SK-N-SH treated with all-trans-retinoic acid at 6 μM for 48 hours (cell line): ENCODE results near the gene F7.

Experiments
- ATAC-seq: fragments of 200-7000 bp; cut with Tn5 transposase; 3 replicates; pipeline ENCODE4 v1.9.1; 2020; ENCODE audit warnings: mild to moderate bottlenecking, moderate library complexity
- ARNTL ChIP-seq: fragments of 450-650 bp; formaldehyde crosslinking; IDR thresholded peaks from 2 replicates; pipeline ENCODE4 v1.5.0; 2020; ENCODE audit warnings: low read depth, mild to moderate bottlenecking, moderate library complexity, borderline replicate concordance
- CSDC2 ChIP-seq: fragments of 250-450 bp; sonication (Bioruptor Pico); IDR thresholded peaks from 2 replicates; pipeline ENCODE4 v1.5.0; 2020; ENCODE audit warnings: mild to moderate bottlenecking, moderate library complexity
- ESRRG ChIP-seq: fragments of 250-450 bp; sonication (Bioruptor Pico); IDR thresholded peaks from 2 replicates; pipeline ENCODE4 v1.6.1; 2021; ENCODE audit warnings: mild to moderate bottlenecking
- GLIS3 ChIP-seq: fragments of 250-450 bp; sonication (Bioruptor Pico); IDR thresholded peaks from 2 replicates; pipeline ENCODE4 v1.5.0; 2020; ENCODE audit warnings: mild to moderate bottlenecking, moderate library complexity
- ISL1 ChIP-seq: fragments of 250-450 bp; sonication (Bioruptor Pico); IDR thresholded peaks from 2 replicates; pipeline ENCODE4 v2.1.2; 2022; ENCODE audit warnings: mild to moderate bottlenecking, moderate library complexity
- OSR1 ChIP-seq: fragments of 250-450 bp; sonication (Bioruptor Pico); IDR thresholded peaks from 2 replicates; pipeline ENCODE4 v1.8.0; 2022; ENCODE audit warnings: moderate library complexity, mild to moderate bottlenecking, inconsistent platforms
- PPARA ChIP-seq: fragments of 250-450 bp; sonication (Bioruptor Pico); IDR thresholded peaks from 2 replicates; pipeline ENCODE4 v1.5.0; 2020; ENCODE audit warnings: mild to moderate bottlenecking, borderline replicate concordance
- RARB ChIP-seq: fragments of 250-450 bp; sonication (Bioruptor Pico); IDR thresholded peaks from 2 replicates; pipeline ENCODE4 v1.8.0; 2021; ENCODE audit warnings: mild to moderate bottlenecking, moderate library complexity
- SNAI2 ChIP-seq: fragments of 250-450 bp; sonication (Bioruptor Pico); IDR thresholded peaks from 2 replicates; pipeline ENCODE4 v1.5.0; 2020; ENCODE audit warnings: mild to moderate bottlenecking, moderate library complexity
- TCF4 ChIP-seq: fragments of 250-450 bp; sonication (Bioruptor Pico); IDR thresholded peaks from 2 replicates; pipeline ENCODE4 v1.8.0; 2021; ENCODE audit warnings: mild to moderate bottlenecking, moderate library complexity, borderline replicate concordance
- TOX ChIP-seq: fragments of 250-450 bp; sonication (Bioruptor Pico); IDR thresholded peaks from 2 replicates; pipeline ENCODE4 v1.8.0; 2021; ENCODE audit warnings: mild to moderate bottlenecking, moderate library complexity, borderline replicate concordance
- ZC3H10 ChIP-seq: fragments of 250-450 bp; sonication (Bioruptor Pico); IDR thresholded peaks from 2 replicates; pipeline ENCODE4 v1.5.1; 2021; ENCODE audit warnings: mild to moderate bottlenecking, moderate library complexity
- ZFP30 ChIP-seq: fragments of 450-650 bp; formaldehyde crosslinking; IDR thresholded peaks from 2 replicates; pipeline ENCODE4 v1.5.0; 2022; ENCODE audit warnings: mild to moderate bottlenecking, moderate library complexity
- ZNF565 ChIP-seq: fragments of 450-650 bp; formaldehyde crosslinking; conservative IDR thresholded peaks from 2 replicates; pipeline ENCODE4 v1.5.0; 2020; ENCODE audit warnings: low read depth, mild to moderate bottlenecking, moderate library complexity
- ZNF70 ChIP-seq: fragments of 450-650 bp; formaldehyde crosslinking; IDR thresholded peaks from 2 replicates; pipeline ENCODE4 v1.5.0; 2020; ENCODE audit warnings: mild to moderate bottlenecking, moderate library complexity
- TF ChIP-seq, protein P1 (sequence below): fragments of 250-450 bp; sonication (Bioruptor Pico); IDR thresholded peaks from 2 replicates; pipeline ENCODE4 v1.5.0; 2020; ENCODE audit warnings: mild to moderate bottlenecking, moderate library complexity
- TF ChIP-seq, protein P2 (sequence below): fragments of 250-450 bp; sonication (Bioruptor Pico); IDR thresholded peaks from 2 replicates; pipeline ENCODE4 v1.8.0; 2020; ENCODE audit warnings: mild to moderate bottlenecking, moderate library complexity, borderline replicate concordance
- TF ChIP-seq, protein P3 (sequence below): fragments of 250-450 bp; sonication (Bioruptor Pico); IDR thresholded peaks from 2 replicates; pipeline ENCODE4 v1.5.1; 2020; ENCODE audit warnings: low read depth, mild to moderate bottlenecking, moderate library complexity
- TF ChIP-seq, protein P4 (sequence below): fragments of 250-450 bp; sonication (Bioruptor Pico); IDR thresholded peaks from 2 replicates; pipeline ENCODE4 v1.5.1; 2021; ENCODE audit warnings: mild to moderate bottlenecking, moderate library complexity
- TF ChIP-seq, protein P5 (sequence below): fragments of 250-450 bp; sonication (Bioruptor Pico); IDR thresholded peaks from 2 replicates; pipeline ENCODE4 v1.8.0; 2021; ENCODE audit warnings: low read depth, mild to moderate bottlenecking, moderate library complexity, borderline replicate concordance

The F7 gene

DNA sequence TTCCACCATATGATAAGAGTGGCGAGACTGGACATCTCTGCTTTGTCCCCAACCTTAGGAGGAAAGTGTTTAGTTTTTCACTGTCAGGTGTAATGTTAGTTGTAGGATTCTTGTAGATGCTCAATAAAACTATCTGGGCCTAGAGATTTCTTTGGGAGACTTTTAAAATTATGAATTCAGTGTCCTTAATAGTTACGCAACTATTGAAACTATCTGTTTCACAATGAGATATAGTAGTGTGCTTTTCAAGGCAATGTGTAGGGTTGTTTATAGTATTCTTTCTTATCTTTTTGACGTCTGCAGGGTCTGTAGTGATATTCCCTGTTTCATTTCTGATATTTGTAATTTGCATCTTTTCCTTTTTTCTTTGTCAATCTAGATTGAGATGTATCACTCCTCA is 33.2 kb upstream of the F7 start:
- TF ChIP-seq, protein P1, sequence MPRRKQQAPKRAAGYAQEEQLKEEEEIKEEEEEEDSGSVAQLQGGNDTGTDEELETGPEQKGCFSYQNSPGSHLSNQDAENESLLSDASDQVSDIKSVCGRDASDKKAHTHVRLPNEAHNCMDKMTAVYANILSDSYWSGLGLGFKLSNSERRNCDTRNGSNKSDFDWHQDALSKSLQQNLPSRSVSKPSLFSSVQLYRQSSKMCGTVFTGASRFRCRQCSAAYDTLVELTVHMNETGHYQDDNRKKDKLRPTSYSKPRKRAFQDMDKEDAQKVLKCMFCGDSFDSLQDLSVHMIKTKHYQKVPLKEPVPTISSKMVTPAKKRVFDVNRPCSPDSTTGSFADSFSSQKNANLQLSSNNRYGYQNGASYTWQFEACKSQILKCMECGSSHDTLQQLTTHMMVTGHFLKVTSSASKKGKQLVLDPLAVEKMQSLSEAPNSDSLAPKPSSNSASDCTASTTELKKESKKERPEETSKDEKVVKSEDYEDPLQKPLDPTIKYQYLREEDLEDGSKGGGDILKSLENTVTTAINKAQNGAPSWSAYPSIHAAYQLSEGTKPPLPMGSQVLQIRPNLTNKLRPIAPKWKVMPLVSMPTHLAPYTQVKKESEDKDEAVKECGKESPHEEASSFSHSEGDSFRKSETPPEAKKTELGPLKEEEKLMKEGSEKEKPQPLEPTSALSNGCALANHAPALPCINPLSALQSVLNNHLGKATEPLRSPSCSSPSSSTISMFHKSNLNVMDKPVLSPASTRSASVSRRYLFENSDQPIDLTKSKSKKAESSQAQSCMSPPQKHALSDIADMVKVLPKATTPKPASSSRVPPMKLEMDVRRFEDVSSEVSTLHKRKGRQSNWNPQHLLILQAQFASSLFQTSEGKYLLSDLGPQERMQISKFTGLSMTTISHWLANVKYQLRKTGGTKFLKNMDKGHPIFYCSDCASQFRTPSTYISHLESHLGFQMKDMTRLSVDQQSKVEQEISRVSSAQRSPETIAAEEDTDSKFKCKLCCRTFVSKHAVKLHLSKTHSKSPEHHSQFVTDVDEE (CRISPR knock-in tag) = no peak
- TF ChIP-seq ISL1 (CRISPR knock-in tag) = no peak
- TF ChIP-seq, protein P2, sequence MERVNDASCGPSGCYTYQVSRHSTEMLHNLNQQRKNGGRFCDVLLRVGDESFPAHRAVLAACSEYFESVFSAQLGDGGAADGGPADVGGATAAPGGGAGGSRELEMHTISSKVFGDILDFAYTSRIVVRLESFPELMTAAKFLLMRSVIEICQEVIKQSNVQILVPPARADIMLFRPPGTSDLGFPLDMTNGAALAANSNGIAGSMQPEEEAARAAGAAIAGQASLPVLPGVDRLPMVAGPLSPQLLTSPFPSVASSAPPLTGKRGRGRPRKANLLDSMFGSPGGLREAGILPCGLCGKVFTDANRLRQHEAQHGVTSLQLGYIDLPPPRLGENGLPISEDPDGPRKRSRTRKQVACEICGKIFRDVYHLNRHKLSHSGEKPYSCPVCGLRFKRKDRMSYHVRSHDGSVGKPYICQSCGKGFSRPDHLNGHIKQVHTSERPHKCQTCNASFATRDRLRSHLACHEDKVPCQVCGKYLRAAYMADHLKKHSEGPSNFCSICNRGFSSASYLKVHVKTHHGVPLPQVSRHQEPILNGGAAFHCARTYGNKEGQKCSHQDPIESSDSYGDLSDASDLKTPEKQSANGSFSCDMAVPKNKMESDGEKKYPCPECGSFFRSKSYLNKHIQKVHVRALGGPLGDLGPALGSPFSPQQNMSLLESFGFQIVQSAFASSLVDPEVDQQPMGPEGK (CRISPR knock-in tag) = no peak
- no peak for TF ChIP-seq RARB (CRISPR knock-in tag)
- ATAC-seq = no peak

DNA sequence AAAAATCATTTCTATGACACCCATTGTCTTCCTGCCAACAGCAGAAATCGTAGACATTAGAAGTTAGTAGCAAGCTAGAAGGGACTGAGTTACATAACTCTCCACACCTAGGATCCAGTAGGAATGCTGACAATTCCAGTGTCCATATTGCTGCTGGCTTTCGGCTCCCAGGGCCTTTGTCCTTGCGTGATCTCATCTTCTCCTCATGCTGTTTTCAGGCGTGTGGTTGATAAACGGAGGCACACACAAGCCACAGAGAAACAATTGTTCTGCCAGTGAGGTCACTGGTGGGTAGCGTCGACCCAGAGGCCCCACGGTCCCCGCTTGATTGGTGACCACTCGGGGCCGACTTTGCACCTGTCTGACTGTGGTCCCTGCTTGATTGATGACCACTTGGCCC is 31.6 kb upstream of the F7 start:
- TF ChIP-seq, protein P3, sequence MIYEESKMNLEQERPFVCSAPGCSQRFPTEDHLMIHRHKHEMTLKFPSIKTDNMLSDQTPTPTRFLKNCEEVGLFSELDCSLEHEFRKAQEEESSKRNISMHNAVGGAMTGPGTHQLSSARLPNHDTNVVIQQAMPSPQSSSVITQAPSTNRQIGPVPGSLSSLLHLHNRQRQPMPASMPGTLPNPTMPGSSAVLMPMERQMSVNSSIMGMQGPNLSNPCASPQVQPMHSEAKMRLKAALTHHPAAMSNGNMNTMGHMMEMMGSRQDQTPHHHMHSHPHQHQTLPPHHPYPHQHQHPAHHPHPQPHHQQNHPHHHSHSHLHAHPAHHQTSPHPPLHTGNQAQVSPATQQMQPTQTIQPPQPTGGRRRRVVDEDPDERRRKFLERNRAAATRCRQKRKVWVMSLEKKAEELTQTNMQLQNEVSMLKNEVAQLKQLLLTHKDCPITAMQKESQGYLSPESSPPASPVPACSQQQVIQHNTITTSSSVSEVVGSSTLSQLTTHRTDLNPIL (CRISPR knock-in tag) = no peak
- TF ChIP-seq GLIS3 (no peak), ZC3H10 (CRISPR knock-in tag) (no peak), ZNF565 (CRISPR knock-in tag) (no peak), SNAI2 (CRISPR knock-in tag) (no peak)
- TF ChIP-seq, protein P4, sequence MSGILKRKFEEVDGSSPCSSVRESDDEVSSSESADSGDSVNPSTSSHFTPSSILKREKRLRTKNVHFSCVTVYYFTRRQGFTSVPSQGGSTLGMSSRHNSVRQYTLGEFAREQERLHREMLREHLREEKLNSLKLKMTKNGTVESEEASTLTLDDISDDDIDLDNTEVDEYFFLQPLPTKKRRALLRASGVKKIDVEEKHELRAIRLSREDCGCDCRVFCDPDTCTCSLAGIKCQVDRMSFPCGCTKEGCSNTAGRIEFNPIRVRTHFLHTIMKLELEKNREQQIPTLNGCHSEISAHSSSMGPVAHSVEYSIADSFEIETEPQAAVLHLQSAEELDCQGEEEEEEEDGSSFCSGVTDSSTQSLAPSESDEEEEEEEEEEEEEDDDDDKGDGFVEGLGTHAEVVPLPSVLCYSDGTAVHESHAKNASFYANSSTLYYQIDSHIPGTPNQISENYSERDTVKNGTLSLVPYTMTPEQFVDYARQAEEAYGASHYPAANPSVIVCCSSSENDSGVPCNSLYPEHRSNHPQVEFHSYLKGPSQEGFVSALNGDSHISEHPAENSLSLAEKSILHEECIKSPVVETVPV (CRISPR knock-in tag) = no peak
- no peak for ATAC-seq

DNA sequence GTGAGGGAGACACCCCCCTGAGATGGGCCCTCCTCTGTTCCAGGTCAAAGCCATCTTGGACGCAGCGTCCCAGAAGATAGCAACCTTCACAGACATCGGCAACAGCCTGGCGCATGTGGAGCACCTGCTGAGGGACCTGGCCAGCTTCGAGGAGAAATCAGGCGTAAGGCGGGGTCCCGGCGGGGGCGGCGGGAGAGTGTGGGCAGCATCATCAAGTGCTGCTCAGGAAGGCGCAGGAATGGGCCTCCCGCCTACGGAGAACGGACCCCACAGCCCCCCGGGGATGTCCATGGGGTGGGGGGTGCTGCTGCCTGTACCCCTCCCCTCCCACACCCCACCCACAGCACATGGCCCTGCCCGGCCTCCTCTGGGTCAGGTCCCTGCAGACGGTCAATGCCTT is 31.2 kb upstream of the F7 start:
- no peak for TF ChIP-seq TOX (CRISPR knock-in tag)
- no peak for TF ChIP-seq ARNTL (CRISPR knock-in tag)
- TF ChIP-seq, protein P5, sequence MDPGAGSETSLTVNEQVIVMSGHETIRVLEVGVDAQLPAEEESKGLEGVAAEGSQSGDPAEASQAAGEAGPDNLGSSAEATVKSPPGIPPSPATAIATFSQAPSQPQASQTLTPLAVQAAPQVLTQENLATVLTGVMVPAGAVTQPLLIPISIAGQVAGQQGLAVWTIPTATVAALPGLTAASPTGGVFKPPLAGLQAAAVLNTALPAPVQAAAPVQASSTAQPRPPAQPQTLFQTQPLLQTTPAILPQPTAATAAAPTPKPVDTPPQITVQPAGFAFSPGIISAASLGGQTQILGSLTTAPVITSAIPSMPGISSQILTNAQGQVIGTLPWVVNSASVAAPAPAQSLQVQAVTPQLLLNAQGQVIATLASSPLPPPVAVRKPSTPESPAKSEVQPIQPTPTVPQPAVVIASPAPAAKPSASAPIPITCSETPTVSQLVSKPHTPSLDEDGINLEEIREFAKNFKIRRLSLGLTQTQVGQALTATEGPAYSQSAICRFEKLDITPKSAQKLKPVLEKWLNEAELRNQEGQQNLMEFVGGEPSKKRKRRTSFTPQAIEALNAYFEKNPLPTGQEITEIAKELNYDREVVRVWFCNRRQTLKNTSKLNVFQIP (CRISPR knock-in tag) = no peak
- no peak for TF ChIP-seq OSR1 (CRISPR knock-in tag)
- TF ChIP-seq TCF4 (CRISPR knock-in tag) = no peak
- no peak for TF ChIP-seq ZNF70
- TF ChIP-seq PPARA (CRISPR knock-in tag) = no peak
- TF ChIP-seq, protein P4 (CRISPR knock-in tag) = no peak
- TF ChIP-seq ZFP30 (CRISPR knock-in tag) = no peak
- no peak for TF ChIP-seq ESRRG (CRISPR knock-in tag)
- TF ChIP-seq CSDC2 (CRISPR knock-in tag) = no peak
- no peak for TF ChIP-seq GLIS3
- no peak for TF ChIP-seq ISL1 (CRISPR knock-in tag)
- TF ChIP-seq, all 23 proteins: peak for 0
- no peak for ATAC-seq
